HepG2 (cell line): ENCODE measurements around the gene S100A13. TPM values are rescaled to one million over a fixed set of nuclear protein-coding genes. Genes with fewer than 3 reads are reported as not detected.

Experiments
- CBX1 ChIP-seq: IDR thresholded peaks from one replicate; pipeline ENCODE4 v1.6.1; 2016; ENCODE audit warnings: antibody characterized with exemption, low read depth
- ESRRA ChIP-seq: sonication (generic); formaldehyde crosslinking; IDR thresholded peaks from 2 replicates; pipeline ENCODE4 v1.5.1; 2020; ENCODE audit warnings: mild to moderate bottlenecking, low read depth, missing genetic modification reagents
- HDAC2 ChIP-seq: sonication (generic); formaldehyde crosslinking; IDR thresholded peaks from 2 replicates; pipeline ENCODE4 v1.4.0; 2020; ENCODE audit warnings: missing genetic modification reagents
- HIVEP1 ChIP-seq: sonication (generic); formaldehyde crosslinking; IDR thresholded peaks from 2 replicates; pipeline ENCODE4 v1.4.0; 2020; ENCODE audit warnings: mild to moderate bottlenecking, missing genetic modification reagents
- KDM2A ChIP-seq: sonication (generic); formaldehyde crosslinking; IDR thresholded peaks from 2 replicates; pipeline ENCODE4 v1.4.0; 2020; ENCODE audit warnings: low read depth, missing genetic modification reagents, borderline replicate concordance
- MTA3 ChIP-seq: sonication (generic); formaldehyde crosslinking; IDR thresholded peaks from 2 replicates; pipeline ENCODE4 v1.4.0; 2020; ENCODE audit warnings: missing genetic modification reagents
- RARG ChIP-seq: sonication (generic); formaldehyde crosslinking; IDR thresholded peaks from 2 replicates; pipeline ENCODE4 v1.4.0; 2020; ENCODE audit warnings: low read depth, mild to moderate bottlenecking, missing genetic modification reagents
- SIX1 ChIP-seq: sonication (generic); formaldehyde crosslinking; IDR thresholded peaks from 2 replicates; pipeline ENCODE4 v1.4.0; 2020; ENCODE audit warnings: missing genetic modification reagents, borderline replicate concordance
- SMARCE1 ChIP-seq: fragments of 450-650 bp; IDR thresholded peaks from 2 replicates; pipeline ENCODE4 v1.6.1; 2017; ENCODE audit warnings: borderline replicate concordance
- SP2 ChIP-seq: sonication (generic); formaldehyde crosslinking; IDR thresholded peaks from 2 replicates; pipeline ENCODE4 v1.5.1; 2020; ENCODE audit warnings: mild to moderate bottlenecking, missing genetic modification reagents
- U2AF2 ChIP-seq: fragments of 200-400 bp; formaldehyde crosslinking; IDR thresholded peaks from 2 replicates; pipeline ENCODE4 v1.6.1; 2017; ENCODE audit warnings: low read depth, mild to moderate bottlenecking, low read length
- ZFX ChIP-seq: sonication (generic); formaldehyde crosslinking; IDR thresholded peaks from 2 replicates; pipeline ENCODE4 v1.4.0; 2020; ENCODE audit warnings: mild to moderate bottlenecking, low read depth, missing genetic modification reagents, moderate library complexity
- ZMYM4 ChIP-seq: sonication (generic); formaldehyde crosslinking; IDR thresholded peaks from 2 replicates; pipeline ENCODE4 v1.8.1; 2023; ENCODE audit warnings: mild to moderate bottlenecking, missing genetic modification reagents
- ZNF788 ChIP-seq: sonication (generic); formaldehyde crosslinking; IDR thresholded peaks from 2 replicates; pipeline ENCODE4 v1.5.0; 2020; ENCODE audit warnings: mild to moderate bottlenecking, missing genetic modification reagents, borderline replicate concordance
- polyA plus RNA-seq, 8 experiments: library from polyadenylated mRNA; depleted of rRNA in 3 of 8; stranded (reverse) in 7 of 8; unstranded in 1 of 8; fragments of >200 nt; fragmentation: Illumina TruSeq in 4 of 8; extraction: Trizol in 4 of 8; gene quantifications; 2 replicates each; pipeline versions ENCODE4 v1.2.1 to v1.2.3, GENCODE V29; 2011 to 2016; ENCODE audit warnings: low read depth in 4 of 8, missing spikeins in 1 of 8, mixed read lengths in 1 of 8; ENCODE audit not compliant: insufficient read depth in 1 of 8
- total RNA-seq, 5 experiments: library from RNA; depleted of rRNA; stranded (reverse); fragments of >200 nt; fragmentation: Illumina TruSeq; extraction: Trizol; gene quantifications; 2 replicates each; pipeline ENCODE4 v1.2.3, GENCODE V29; 2016; ENCODE audit warnings: low read depth in 1 of 5
- TF ChIP-seq, protein P1 (sequence below): sonication (generic); formaldehyde crosslinking; IDR thresholded peaks from 2 replicates; pipeline ENCODE4 v1.5.0; 2020; ENCODE audit warnings: missing genetic modification reagents
- TF ChIP-seq, protein P2 (sequence below): sonication (generic); formaldehyde crosslinking; IDR thresholded peaks from 2 replicates; pipeline ENCODE4 v1.8.1; 2023; ENCODE audit warnings: missing genetic modification reagents, mild to moderate bottlenecking, borderline replicate concordance
- TF ChIP-seq, protein P3 (sequence below): sonication (generic); formaldehyde crosslinking; IDR thresholded peaks from 2 replicates; pipeline ENCODE4 v1.4.0; 2020; ENCODE audit warnings: missing genetic modification reagents
- TF ChIP-seq, protein P4 (sequence below): sonication (generic); formaldehyde crosslinking; IDR thresholded peaks from 2 replicates; pipeline ENCODE4 v1.4.0; 2020; ENCODE audit warnings: missing genetic modification reagents, borderline replicate concordance
- TF ChIP-seq, protein P5 (sequence below): sonication (generic); formaldehyde crosslinking; IDR thresholded peaks from 2 replicates; pipeline ENCODE4 v1.4.0; 2020; ENCODE audit warnings: missing genetic modification reagents
- TF ChIP-seq, protein P6 (sequence below): sonication (generic); formaldehyde crosslinking; IDR thresholded peaks from 2 replicates; pipeline ENCODE4 v1.4.0; 2020; ENCODE audit warnings: missing genetic modification reagents, borderline replicate concordance

Gene S100A13
- total and polyA plus RNA-seq, 2 of the 13 experiments (the other 11 are each of a cell fraction or from before 2014, with no cell fraction given) = 89.5 to 172 TPM

DNA sequence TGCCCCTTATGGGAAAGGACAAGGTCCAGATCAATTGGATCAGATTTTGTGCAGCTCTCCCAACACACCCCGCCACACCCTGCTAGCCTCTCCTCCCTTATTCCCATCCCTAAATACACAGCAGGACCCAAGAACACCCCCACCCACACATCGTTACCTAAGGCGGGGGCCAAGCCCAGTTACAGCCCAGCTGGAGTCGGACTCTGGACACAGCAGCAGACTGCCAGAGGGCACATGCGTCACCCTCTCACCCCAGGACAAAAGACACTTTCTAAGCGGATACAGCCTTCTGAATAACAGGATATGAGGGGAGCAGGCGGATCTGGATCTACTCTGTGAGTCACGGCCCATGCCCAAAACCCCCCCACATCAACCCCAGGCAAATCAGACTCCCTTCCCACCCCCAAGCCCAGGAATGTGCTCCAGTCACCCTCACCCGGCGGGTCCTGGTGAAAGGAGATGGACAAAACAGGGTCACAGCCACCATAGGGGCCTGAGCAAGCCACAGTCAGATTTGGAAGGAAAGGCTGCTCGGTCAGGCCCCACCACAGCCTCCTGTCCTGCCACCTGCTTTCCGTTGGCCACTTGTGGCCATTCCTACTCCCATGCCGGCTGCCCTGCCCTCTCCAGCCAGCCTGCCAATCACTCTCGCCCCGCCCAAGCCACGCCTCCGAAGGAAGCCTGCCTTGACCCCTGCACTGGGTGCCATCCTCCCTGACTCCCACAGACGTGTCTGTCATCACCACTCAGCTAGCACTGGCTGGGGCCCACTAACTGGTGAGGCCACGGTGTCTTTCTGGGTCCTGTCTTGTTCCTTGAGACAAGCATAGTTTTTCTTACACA is 18.3 kb downstream of the S100A13 start (continued):
- TF ChIP-seq, protein P1, sequence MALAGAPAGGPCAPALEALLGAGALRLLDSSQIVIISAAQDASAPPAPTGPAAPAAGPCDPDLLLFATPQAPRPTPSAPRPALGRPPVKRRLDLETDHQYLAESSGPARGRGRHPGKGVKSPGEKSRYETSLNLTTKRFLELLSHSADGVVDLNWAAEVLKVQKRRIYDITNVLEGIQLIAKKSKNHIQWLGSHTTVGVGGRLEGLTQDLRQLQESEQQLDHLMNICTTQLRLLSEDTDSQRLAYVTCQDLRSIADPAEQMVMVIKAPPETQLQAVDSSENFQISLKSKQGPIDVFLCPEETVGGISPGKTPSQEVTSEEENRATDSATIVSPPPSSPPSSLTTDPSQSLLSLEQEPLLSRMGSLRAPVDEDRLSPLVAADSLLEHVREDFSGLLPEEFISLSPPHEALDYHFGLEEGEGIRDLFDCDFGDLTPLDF (CRISPR knock-in tag) = no peak
- TF ChIP-seq, protein P2, sequence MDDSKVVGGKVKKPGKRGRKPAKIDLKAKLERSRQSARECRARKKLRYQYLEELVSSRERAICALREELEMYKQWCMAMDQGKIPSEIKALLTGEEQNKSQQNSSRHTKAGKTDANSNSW (CRISPR knock-in tag) = no peak
- no peak for TF ChIP-seq U2AF2
- TF ChIP-seq ESRRA (CRISPR knock-in tag) = peak; percentile 20; the same call in 1 of the 2 replicates
- TF ChIP-seq SP2 (CRISPR knock-in tag) = no peak
- no peak for TF ChIP-seq SMARCE1
- no peak for TF ChIP-seq HIVEP1 (CRISPR knock-in tag)
- TF ChIP-seq KDM2A = peak; percentile 71; the same call in 1 of the 2 replicates
- TF ChIP-seq HDAC2 (CRISPR knock-in tag) = peak; percentile 28
- TF ChIP-seq ZMYM4 (CRISPR knock-in tag) = no peak; the same call in 1 of the 2 replicates
- TF ChIP-seq RARG (CRISPR knock-in tag) = no peak
- TF ChIP-seq, protein P3, sequence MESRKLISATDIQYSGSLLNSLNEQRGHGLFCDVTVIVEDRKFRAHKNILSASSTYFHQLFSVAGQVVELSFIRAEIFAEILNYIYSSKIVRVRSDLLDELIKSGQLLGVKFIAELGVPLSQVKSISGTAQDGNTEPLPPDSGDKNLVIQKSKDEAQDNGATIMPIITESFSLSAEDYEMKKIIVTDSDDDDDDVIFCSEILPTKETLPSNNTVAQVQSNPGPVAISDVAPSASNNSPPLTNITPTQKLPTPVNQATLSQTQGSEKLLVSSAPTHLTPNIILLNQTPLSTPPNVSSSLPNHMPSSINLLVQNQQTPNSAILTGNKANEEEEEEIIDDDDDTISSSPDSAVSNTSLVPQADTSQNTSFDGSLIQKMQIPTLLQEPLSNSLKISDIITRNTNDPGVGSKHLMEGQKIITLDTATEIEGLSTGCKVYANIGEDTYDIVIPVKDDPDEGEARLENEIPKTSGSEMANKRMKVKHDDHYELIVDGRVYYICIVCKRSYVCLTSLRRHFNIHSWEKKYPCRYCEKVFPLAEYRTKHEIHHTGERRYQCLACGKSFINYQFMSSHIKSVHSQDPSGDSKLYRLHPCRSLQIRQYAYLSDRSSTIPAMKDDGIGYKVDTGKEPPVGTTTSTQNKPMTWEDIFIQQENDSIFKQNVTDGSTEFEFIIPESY = no peak
- TF ChIP-seq, protein P4, sequence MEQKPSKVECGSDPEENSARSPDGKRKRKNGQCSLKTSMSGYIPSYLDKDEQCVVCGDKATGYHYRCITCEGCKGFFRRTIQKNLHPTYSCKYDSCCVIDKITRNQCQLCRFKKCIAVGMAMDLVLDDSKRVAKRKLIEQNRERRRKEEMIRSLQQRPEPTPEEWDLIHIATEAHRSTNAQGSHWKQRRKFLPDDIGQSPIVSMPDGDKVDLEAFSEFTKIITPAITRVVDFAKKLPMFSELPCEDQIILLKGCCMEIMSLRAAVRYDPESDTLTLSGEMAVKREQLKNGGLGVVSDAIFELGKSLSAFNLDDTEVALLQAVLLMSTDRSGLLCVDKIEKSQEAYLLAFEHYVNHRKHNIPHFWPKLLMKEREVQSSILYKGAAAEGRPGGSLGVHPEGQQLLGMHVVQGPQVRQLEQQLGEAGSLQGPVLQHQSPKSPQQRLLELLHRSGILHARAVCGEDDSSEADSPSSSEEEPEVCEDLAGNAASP (CRISPR knock-in tag) = peak; percentile 82; the same call in 1 of the 2 replicates
- TF ChIP-seq ZNF788 (CRISPR knock-in tag) = peak; percentile 40; the same call in 1 of the 2 replicates
- no peak for TF ChIP-seq SIX1 (CRISPR knock-in tag)
- TF ChIP-seq ZFX (CRISPR knock-in tag) = peak; percentile 57
- TF ChIP-seq MTA3 (CRISPR knock-in tag) = no peak
- TF ChIP-seq, protein P5, sequence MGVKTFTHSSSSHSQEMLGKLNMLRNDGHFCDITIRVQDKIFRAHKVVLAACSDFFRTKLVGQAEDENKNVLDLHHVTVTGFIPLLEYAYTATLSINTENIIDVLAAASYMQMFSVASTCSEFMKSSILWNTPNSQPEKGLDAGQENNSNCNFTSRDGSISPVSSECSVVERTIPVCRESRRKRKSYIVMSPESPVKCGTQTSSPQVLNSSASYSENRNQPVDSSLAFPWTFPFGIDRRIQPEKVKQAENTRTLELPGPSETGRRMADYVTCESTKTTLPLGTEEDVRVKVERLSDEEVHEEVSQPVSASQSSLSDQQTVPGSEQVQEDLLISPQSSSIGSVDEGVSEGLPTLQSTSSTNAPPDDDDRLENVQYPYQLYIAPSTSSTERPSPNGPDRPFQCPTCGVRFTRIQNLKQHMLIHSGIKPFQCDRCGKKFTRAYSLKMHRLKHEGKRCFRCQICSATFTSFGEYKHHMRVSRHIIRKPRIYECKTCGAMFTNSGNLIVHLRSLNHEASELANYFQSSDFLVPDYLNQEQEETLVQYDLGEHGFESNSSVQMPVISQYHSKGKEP (CRISPR knock-in tag) = no peak
- TF ChIP-seq, protein P6, sequence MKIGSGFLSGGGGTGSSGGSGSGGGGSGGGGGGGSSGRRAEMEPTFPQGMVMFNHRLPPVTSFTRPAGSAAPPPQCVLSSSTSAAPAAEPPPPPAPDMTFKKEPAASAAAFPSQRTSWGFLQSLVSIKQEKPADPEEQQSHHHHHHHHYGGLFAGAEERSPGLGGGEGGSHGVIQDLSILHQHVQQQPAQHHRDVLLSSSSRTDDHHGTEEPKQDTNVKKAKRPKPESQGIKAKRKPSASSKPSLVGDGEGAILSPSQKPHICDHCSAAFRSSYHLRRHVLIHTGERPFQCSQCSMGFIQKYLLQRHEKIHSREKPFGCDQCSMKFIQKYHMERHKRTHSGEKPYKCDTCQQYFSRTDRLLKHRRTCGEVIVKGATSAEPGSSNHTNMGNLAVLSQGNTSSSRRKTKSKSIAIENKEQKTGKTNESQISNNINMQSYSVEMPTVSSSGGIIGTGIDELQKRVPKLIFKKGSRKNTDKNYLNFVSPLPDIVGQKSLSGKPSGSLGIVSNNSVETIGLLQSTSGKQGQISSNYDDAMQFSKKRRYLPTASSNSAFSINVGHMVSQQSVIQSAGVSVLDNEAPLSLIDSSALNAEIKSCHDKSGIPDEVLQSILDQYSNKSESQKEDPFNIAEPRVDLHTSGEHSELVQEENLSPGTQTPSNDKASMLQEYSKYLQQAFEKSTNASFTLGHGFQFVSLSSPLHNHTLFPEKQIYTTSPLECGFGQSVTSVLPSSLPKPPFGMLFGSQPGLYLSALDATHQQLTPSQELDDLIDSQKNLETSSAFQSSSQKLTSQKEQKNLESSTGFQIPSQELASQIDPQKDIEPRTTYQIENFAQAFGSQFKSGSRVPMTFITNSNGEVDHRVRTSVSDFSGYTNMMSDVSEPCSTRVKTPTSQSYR (CRISPR knock-in tag) = peak; percentile 63; the same call in 1 of the 2 replicates
- TF ChIP-seq CBX1 = no peak
